ENCODE data around the gene AAMP.

The AAMP gene

GRCh38 chr2:218269900-218270720 lies at the start of gene AAMP, which contains the start of gene PNKD:
Gene AAMP, minus strand, starts transcription at chr2:218270137. Its CDS starts 51 bp downstream, at chr2:218270086.
Gene PNKD, plus strand, starts transcription at chr2:218270519. Its CDS starts 17 bp downstream, at chr2:218270536.
- peak; percentile 54 for TF ChIP-seq NFIC (IDR thresholded peaks at IDR 0.05)
- no peak for TF ChIP-seq FOXM1 (IDR thresholded peaks at IDR 0.05; ENCODE audit: borderline replicate concordance, low read depth)
- TF ChIP-seq EGR1 (IDR thresholded peaks at IDR 0.05): peak; percentile 96
- TF ChIP-seq CREB1 (IDR thresholded peaks at IDR 0.05; ENCODE audit: low read depth): peak; percentile 64; the same call in 1 of the 2 replicates
- TF ChIP-seq EP300 (IDR thresholded peaks at IDR 0.05; ENCODE audit: borderline replicate concordance): no peak; the same call in 1 of the 2 replicates
- TF ChIP-seq RAD21 (IDR thresholded peaks at IDR 0.05; ENCODE audit: low read depth): no peak
- TF ChIP-seq TCF12 (IDR thresholded peaks at IDR 0.05; ENCODE audit: low read depth): 0 out of 2 replicates have a peak, but pooled peaks have one; percentile 73
- peak; percentile 50; the same call in 1 of the 2 replicates for TF ChIP-seq ZBTB7A (IDR thresholded peaks at IDR 0.05; ENCODE audit: low read depth)
- TF ChIP-seq YY1 (IDR thresholded peaks at IDR 0.05; ENCODE audit: low read depth): peak; percentile 93
- peak; percentile 50 for TF ChIP-seq MAX (IDR thresholded peaks at IDR 0.05)
- TF ChIP-seq TAF1 (IDR thresholded peaks at IDR 0.05; ENCODE audit: low read depth): peak; percentile 85
- TF ChIP-seq USF1 (IDR thresholded peaks at IDR 0.05): peak; percentile 63
- TF ChIP-seq TEAD4 (IDR thresholded peaks at IDR 0.05): no peak
- TF ChIP-seq REST (IDR thresholded peaks at IDR 0.05; ENCODE audit: low read depth): no peak
- 0 out of 2 replicates have a peak, but pooled peaks have one; percentile 21 for TF ChIP-seq CEBPB (IDR thresholded peaks at IDR 0.05)

- TF ChIP-seq EGR1 (IDR thresholded peaks at IDR 0.05) (no peak), EP300 (IDR thresholded peaks at IDR 0.05; ENCODE audit: borderline replicate concordance) (no peak), USF1 (IDR thresholded peaks at IDR 0.05) (no peak), TEAD4 (IDR thresholded peaks at IDR 0.05) (no peak), REST (IDR thresholded peaks at IDR 0.05; ENCODE audit: low read depth) (no peak), YY1 (IDR thresholded peaks at IDR 0.05; ENCODE audit: low read depth) (no peak), TCF12 (IDR thresholded peaks at IDR 0.05; ENCODE audit: low read depth) (no peak), MAX (IDR thresholded peaks at IDR 0.05) (no peak)
Observed at GRCh38 chr2:218318241-218318640, 48.3 kb upstream of the AAMP start.

GRCh38 chr2:218317835-218318234 lies 47.9 kb upstream of the AAMP start:
- TF ChIP-seq FOXM1 (IDR thresholded peaks at IDR 0.05; ENCODE audit: borderline replicate concordance, low read depth) (no peak), TEAD4 (IDR thresholded peaks at IDR 0.05) (no peak), REST (IDR thresholded peaks at IDR 0.05; ENCODE audit: low read depth) (no peak), ZBTB7A (IDR thresholded peaks at IDR 0.05; ENCODE audit: low read depth) (no peak), EGR1 (IDR thresholded peaks at IDR 0.05) (no peak)

- TF ChIP-seq CREB1 (IDR thresholded peaks at IDR 0.05; ENCODE audit: low read depth): no peak
Observed at GRCh38 chr2:218317303-218317630, 47.3 kb upstream of the AAMP start.

GRCh38 chr2:218315397-218315796 lies 45.5 kb upstream of the AAMP start:
- TF ChIP-seq MAX (IDR thresholded peaks at IDR 0.05) (no peak), YY1 (IDR thresholded peaks at IDR 0.05; ENCODE audit: low read depth) (no peak), CEBPB (IDR thresholded peaks at IDR 0.05) (no peak), USF1 (IDR thresholded peaks at IDR 0.05) (no peak), NFIC (IDR thresholded peaks at IDR 0.05) (no peak)
